ENCODE data around the gene DNMT3B.

DNMT3B gene

DNA sequence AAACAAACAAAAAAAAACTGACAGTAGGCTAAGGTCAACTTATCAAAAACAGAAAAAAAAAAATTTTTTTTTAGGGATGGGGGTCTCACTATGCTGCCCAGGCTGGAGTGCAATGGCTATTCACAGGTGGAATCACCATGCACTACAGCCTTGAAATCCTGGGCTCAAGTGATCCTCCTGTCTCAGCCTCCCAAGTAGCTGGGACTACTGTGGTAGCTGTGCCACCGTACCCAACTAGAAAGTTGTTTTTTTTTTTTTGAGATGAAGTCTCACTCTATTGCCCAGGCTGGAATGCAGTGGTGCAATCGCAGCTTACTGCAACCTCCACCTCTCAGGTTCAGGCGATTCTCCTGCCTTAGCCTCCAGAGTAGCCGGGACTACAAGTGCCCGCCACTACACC, 21.0 kb upstream of the DNMT3B start:
- DNase-seq (ENCODE audit: low read depth) = no peak
- TF ChIP-seq, protein P1, sequence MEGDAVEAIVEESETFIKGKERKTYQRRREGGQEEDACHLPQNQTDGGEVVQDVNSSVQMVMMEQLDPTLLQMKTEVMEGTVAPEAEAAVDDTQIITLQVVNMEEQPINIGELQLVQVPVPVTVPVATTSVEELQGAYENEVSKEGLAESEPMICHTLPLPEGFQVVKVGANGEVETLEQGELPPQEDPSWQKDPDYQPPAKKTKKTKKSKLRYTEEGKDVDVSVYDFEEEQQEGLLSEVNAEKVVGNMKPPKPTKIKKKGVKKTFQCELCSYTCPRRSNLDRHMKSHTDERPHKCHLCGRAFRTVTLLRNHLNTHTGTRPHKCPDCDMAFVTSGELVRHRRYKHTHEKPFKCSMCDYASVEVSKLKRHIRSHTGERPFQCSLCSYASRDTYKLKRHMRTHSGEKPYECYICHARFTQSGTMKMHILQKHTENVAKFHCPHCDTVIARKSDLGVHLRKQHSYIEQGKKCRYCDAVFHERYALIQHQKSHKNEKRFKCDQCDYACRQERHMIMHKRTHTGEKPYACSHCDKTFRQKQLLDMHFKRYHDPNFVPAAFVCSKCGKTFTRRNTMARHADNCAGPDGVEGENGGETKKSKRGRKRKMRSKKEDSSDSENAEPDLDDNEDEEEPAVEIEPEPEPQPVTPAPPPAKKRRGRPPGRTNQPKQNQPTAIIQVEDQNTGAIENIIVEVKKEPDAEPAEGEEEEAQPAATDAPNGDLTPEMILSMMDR (IDR thresholded peaks at IDR 0.05; ENCODE audit: control insufficient read depth, extremely low read depth, insufficient read depth) = no peak

DNA sequence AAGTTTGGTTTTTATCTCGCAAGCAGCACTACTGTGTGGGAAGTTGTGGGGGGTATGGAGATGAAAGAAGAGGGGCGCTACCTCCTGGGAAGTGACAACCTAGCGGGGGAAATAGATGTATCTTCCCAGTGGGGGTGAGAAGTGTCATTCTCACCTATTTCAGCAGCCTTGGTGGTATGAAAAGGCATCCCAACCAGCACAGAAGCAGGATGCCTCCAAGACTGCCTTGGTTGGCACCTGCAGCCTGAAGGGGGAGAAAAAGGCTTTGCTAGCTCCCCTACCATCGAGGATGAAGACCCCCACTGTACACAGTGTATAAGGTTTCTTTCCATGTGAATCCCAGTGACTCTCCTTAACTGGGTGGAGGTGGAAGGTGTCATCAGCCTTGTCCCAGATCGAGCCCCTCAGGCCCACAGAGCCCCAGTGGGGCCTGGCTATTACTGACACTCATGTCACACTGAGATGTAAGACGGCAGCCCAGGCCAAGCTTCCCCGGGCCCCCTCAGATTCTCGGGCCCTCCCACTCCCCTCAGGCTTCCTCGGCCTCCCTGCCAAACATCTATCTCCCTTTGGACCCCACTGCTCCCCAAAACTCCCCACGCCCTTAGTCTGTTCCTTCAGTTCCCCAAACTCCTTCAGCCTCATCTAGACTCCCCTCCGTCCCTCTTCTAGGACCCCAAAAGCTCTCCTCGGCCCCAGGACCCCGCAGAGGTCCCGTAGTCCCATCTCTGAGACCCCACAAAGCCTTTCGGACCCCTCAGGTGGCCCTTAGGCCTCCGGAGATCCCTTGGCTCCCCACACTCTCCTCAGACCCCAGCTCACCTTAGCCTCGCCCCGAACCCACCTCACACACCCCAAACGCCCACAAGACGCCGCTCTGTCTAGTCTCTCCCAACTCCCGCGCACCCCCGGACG, 19.6 kb upstream of the DNMT3B start:
- H3K4me3 ChIP-seq (ENCODE audit: low read depth, low read length) = peak overlapping the region; percentile 66
- DNase-seq (ENCODE audit: low read depth) = no peak
- TF ChIP-seq, protein P1 (IDR thresholded peaks at IDR 0.05; ENCODE audit: control insufficient read depth, extremely low read depth, insufficient read depth) = no peak

More for the DNA sequence above, 21.0 kb upstream of the DNMT3B start:
- no peak overlapping the region for H3K4me3 ChIP-seq (ENCODE audit: low read depth, low read length)

DNA sequence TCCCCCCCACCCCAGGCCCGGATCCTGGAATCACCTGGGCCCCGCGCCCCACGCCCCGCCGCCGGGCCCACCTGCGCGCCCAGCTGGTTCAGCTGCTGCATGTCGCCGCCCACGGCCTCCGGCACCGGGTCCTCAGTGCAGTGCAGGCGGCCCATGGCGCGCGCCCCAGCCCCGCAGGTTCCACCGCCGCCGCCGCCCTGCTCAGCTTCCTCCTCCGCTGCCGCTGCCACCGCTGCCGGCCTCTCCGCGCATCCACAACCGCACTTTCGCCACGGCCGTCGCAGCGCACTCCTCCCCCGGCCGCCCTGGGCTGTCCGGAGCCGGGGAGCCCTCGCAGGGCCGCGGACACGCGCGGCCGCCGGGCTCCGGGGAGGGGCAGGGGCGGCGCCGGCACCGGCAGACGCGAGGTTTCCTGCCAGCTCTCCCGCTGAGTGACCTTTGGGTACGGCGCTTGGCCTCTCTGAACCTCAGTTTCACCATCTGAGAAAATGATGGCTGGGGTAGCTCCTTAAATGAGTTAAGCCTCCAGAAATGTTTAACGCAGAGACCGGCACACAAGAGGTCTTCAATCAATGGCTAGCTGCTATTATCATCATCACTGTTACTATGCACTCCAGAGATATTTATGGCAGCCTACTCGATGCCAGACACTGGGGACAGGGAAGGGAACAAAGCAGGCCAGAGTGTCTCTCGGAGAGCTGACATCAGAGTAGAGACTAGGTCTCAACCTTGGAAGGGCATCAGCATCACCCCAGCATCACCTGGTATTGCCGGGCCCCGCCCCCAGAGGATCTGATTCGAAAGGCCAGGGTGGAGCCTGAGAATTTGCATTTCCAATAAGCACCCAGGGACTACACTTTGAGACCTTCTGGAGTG, 18.7 kb upstream of the DNMT3B start, which contains the start of gene COMMD7:
Gene COMMD7, minus strand, starts transcription at position 231 of the 876 bp plus-strand sequence. Its CDS starts 76 bp downstream, at position 155.
- DNase-seq (ENCODE audit: low read depth) = peak; percentile 63
- TF ChIP-seq, protein P1 (IDR thresholded peaks at IDR 0.05; ENCODE audit: control insufficient read depth, extremely low read depth, insufficient read depth) = no peak
- H3K4me3 ChIP-seq (ENCODE audit: low read depth, low read length) = peak within 1 kb of the TSS; percentile 66

DNA sequence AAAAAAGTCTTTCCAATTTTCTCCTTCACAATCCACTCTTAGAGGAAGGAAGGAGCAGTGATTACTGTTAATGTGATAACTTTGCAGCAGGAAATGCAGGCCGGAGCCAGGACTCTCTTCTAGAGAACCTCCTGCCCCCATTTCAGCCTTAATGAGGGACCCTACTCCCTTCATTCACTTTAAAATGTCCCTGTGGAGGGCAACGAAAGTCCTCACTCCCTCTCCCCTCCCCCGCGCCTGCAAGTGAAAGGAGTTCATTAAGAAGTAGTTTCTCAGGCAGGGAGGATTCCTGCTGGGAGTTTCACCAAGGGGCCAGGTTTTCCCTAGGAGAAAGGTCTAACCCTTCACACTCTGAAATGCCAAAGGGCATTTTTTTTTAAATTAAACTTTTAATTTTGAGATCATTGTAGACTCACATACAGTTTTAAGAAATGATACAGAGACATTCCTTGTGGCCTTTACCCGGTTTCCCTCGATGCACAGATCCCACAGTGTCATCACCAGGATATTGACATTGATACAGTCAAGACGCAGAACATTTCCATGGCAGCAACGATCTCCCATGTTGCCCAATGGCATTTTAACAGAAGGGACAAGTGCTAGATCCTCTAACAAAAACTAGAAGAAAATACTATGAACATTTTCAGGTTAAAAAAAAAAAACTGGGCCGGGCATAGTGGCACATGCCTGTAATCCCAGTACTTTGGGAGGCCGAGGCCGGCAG, 12.1 kb upstream of the DNMT3B start:
- no peak for DNase-seq (ENCODE audit: low read depth)
- no peak overlapping the region for H3K4me3 ChIP-seq (ENCODE audit: low read depth, low read length)

DNA sequence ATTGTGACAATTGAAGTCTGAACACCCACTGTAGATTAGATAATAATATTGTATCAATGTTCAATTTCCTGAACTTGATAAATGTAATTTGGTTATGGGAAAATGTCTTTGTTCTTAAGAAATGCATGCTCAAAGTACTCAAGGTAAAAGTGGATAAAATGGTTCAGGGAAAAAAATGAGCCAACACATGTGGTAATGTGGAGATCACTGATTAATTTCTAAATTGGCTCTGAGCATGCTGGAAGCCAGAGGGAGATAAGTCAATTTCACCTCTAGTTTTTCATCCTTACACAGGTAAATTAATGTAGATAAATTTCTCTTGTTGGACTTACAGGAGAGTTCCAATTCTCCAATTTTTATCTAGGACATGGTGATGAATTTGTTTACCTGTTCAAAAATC, 10.9 kb upstream of the DNMT3B start:
- H3K4me3 ChIP-seq (ENCODE audit: low read depth, low read length) = no peak overlapping the region
- DNase-seq (ENCODE audit: low read depth) = no peak
- TF ChIP-seq, protein P1 (IDR thresholded peaks at IDR 0.05; ENCODE audit: control insufficient read depth, extremely low read depth, insufficient read depth) = no peak

More for the DNA sequence above, 12.1 kb upstream of the DNMT3B start:
- TF ChIP-seq, protein P1 (IDR thresholded peaks at IDR 0.05; ENCODE audit: control insufficient read depth, extremely low read depth, insufficient read depth) = no peak

GRCh38 chr20:32751702-32752457, 10.3 kb upstream of the DNMT3B start:
- no peak overlapping the region for H3K4me3 ChIP-seq (ENCODE audit: low read depth, low read length)
- DNase-seq (ENCODE audit: low read depth) = no peak
- TF ChIP-seq, protein P1 (IDR thresholded peaks at IDR 0.05; ENCODE audit: control insufficient read depth, extremely low read depth, insufficient read depth) = no peak
